ENCODE results near the gene P4HTM.

The P4HTM gene

DNA sequence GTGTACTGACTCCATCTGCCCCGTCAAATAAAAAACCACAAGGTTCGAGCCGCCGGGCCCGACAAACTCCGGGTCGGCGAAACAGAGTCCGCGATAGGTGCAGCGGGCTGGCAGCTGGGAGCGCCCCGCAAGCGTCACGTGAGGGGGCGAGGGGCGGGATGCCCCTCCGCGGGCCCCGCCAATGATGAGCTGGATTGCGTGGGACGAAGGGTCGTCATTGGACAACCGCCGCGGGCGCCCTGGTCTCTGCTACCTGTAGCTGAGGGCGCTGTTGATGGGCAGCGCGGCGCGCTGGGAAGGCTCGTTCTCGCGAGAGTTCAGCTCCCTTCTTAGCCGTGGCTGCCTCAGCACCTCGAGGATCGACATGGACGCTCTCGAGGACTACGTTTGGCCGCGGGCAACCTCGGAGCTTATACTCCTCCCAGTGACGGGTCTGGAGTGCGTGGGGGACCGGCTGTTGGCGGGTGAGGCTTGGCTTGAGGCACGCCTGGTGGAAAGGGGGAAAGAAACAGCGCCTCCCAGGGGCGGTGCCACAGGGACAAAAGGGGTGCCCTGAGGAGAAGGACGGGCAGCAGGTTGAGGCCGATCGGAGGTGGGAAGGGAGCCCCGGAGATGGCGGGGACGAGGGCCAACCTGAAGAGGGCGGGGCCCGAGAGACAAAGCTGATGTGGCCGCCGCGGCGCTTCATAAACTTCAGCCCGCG lies 17.2 kb downstream of the P4HTM start, which contains the start of gene WDR6 (continued):
- no peak for TF ChIP-seq HOXD13 (CRISPR knock-in tag; IDR thresholded peaks at IDR 0.05; ENCODE audit: borderline replicate concordance)
- TF ChIP-seq, protein P1, sequence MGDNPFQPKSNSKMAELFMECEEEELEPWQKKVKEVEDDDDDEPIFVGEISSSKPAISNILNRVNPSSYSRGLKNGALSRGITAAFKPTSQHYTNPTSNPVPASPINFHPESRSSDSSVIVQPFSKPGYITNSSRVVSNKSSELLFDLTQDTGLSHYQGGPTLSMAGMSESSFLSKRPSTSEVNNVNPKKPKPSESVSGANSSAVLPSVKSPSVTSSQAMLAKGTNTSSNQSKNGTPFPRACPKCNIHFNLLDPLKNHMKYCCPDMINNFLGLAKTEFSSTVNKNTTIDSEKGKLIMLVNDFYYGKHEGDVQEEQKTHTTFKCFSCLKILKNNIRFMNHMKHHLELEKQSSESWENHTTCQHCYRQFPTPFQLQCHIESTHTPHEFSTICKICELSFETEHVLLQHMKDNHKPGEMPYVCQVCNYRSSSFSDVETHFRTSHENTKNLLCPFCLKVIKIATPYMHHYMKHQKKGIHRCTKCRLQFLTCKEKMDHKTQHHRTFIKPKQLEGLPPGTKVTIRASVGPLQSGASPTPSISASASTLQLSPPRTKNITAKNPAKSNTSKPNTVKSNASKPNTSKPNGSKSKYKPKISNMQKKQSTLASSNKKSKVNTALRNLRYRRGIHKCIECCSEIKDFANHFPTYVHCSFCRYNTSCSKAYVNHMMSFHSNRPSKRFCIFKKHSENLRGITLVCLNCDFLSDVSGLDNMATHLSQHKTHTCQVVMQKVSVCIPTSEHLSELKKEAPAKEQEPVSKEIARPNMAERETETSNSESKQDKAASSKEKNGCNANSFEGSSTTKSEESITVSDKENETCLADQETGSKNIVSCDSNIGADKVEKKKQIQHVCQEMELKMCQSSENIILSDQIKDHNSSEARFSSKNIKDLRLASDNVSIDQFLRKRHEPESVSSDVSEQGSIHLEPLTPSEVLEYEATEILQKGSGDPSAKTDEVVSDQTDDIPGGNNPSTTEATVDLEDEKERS (tag by site-specific recombination; IDR thresholded peaks at IDR 0.05) = no peak
- TF ChIP-seq, protein P2, sequence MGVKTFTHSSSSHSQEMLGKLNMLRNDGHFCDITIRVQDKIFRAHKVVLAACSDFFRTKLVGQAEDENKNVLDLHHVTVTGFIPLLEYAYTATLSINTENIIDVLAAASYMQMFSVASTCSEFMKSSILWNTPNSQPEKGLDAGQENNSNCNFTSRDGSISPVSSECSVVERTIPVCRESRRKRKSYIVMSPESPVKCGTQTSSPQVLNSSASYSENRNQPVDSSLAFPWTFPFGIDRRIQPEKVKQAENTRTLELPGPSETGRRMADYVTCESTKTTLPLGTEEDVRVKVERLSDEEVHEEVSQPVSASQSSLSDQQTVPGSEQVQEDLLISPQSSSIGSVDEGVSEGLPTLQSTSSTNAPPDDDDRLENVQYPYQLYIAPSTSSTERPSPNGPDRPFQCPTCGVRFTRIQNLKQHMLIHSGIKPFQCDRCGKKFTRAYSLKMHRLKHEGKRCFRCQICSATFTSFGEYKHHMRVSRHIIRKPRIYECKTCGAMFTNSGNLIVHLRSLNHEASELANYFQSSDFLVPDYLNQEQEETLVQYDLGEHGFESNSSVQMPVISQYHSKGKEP (tag by site-specific recombination; IDR thresholded peaks at IDR 0.05) = no peak
- TF ChIP-seq ZNF561 (tag by site-specific recombination; IDR thresholded peaks at IDR 0.05; ENCODE audit: borderline replicate concordance) = 0 out of 2 replicates have a peak, but pooled peaks have one; percentile 34
- TF ChIP-seq ZNF426 (tag by site-specific recombination; IDR thresholded peaks at IDR 0.05) = no peak
- TF ChIP-seq SCRT2 (tag by site-specific recombination; IDR thresholded peaks at IDR 0.05) = peak; percentile 100
- peak; percentile 95 for TF ChIP-seq SCRT1 (tag by site-specific recombination; IDR thresholded peaks at IDR 0.05; ENCODE audit: borderline replicate concordance)
- TF ChIP-seq, protein P3, sequence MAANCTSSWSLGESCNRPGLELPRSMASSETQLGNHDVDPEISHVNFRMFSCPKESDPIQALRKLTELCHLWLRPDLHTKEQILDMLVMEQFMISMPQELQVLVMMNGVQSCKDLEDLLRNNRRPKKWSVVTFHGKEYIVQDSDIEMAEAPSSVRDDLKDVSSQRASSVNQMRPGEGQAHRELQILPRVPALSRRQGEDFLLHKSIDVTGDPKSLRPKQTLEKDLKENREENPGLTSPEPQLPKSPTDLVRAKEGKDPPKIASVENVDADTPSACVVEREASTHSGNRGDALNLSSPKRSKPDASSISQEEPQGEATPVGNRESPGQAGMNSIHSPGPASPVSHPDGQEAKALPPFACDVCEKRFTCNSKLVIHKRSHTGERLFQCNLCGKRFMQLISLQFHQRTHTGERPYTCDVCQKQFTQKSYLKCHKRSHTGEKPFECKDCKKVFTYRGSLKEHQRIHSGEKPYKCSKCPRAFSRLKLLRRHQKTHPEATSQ (tag by site-specific recombination; IDR thresholded peaks at IDR 0.05) = peak; percentile 72; the same call in 1 of the 2 replicates
- peak; percentile 46; the same call in 1 of the 2 replicates for TF ChIP-seq ZNF843 (tag by site-specific recombination; IDR thresholded peaks at IDR 0.05)
- TF ChIP-seq, protein P4, sequence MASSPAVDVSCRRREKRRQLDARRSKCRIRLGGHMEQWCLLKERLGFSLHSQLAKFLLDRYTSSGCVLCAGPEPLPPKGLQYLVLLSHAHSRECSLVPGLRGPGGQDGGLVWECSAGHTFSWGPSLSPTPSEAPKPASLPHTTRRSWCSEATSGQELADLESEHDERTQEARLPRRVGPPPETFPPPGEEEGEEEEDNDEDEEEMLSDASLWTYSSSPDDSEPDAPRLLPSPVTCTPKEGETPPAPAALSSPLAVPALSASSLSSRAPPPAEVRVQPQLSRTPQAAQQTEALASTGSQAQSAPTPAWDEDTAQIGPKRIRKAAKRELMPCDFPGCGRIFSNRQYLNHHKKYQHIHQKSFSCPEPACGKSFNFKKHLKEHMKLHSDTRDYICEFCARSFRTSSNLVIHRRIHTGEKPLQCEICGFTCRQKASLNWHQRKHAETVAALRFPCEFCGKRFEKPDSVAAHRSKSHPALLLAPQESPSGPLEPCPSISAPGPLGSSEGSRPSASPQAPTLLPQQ (tag by site-specific recombination; IDR thresholded peaks at IDR 0.05) = peak; percentile 41; the same call in 1 of the 2 replicates
- peak; percentile 67; the same call in 1 of the 2 replicates for TF ChIP-seq SP3 (tag by site-specific recombination; IDR thresholded peaks at IDR 0.05)
- no peak for TF ChIP-seq PRDM1 (tag by site-specific recombination; IDR thresholded peaks at IDR 0.05)
- TF ChIP-seq, protein P5, sequence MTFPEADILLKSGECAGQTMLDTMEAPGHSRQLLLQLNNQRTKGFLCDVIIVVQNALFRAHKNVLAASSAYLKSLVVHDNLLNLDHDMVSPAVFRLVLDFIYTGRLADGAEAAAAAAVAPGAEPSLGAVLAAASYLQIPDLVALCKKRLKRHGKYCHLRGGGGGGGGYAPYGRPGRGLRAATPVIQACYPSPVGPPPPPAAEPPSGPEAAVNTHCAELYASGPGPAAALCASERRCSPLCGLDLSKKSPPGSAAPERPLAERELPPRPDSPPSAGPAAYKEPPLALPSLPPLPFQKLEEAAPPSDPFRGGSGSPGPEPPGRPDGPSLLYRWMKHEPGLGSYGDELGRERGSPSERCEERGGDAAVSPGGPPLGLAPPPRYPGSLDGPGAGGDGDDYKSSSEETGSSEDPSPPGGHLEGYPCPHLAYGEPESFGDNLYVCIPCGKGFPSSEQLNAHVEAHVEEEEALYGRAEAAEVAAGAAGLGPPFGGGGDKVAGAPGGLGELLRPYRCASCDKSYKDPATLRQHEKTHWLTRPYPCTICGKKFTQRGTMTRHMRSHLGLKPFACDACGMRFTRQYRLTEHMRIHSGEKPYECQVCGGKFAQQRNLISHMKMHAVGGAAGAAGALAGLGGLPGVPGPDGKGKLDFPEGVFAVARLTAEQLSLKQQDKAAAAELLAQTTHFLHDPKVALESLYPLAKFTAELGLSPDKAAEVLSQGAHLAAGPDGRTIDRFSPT (tag by site-specific recombination; IDR thresholded peaks at IDR 0.05) = peak; percentile 88
- no peak for TF ChIP-seq ZNF266 (tag by site-specific recombination; IDR thresholded peaks at IDR 0.05; ENCODE audit: low read depth)
- TF ChIP-seq, protein P6, sequence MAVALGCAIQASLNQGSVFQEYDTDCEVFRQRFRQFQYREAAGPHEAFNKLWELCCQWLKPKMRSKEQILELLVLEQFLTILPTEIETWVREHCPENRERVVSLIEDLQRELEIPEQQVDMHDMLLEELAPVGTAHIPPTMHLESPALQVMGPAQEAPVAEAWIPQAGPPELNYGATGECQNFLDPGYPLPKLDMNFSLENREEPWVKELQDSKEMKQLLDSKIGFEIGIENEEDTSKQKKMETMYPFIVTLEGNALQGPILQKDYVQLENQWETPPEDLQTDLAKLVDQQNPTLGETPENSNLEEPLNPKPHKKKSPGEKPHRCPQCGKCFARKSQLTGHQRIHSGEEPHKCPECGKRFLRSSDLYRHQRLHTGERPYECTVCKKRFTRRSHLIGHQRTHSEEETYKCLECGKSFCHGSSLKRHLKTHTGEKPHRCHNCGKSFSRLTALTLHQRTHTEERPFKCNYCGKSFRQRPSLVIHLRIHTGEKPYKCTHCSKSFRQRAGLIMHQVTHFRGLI (tag by site-specific recombination; IDR thresholded peaks at IDR 0.05) = no peak
- TF ChIP-seq, protein P7, sequence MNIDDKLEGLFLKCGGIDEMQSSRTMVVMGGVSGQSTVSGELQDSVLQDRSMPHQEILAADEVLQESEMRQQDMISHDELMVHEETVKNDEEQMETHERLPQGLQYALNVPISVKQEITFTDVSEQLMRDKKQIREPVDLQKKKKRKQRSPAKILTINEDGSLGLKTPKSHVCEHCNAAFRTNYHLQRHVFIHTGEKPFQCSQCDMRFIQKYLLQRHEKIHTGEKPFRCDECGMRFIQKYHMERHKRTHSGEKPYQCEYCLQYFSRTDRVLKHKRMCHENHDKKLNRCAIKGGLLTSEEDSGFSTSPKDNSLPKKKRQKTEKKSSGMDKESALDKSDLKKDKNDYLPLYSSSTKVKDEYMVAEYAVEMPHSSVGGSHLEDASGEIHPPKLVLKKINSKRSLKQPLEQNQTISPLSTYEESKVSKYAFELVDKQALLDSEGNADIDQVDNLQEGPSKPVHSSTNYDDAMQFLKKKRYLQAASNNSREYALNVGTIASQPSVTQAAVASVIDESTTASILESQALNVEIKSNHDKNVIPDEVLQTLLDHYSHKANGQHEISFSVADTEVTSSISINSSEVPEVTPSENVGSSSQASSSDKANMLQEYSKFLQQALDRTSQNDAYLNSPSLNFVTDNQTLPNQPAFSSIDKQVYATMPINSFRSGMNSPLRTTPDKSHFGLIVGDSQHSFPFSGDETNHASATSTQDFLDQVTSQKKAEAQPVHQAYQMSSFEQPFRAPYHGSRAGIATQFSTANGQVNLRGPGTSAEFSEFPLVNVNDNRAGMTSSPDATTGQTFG (tag by site-specific recombination; IDR thresholded peaks at IDR 0.05; ENCODE audit: borderline replicate concordance) = no peak
- 0 out of 2 replicates have a peak, but pooled peaks have one; percentile 13 for TF ChIP-seq ZNF610 (tag by site-specific recombination; IDR thresholded peaks at IDR 0.05; ENCODE audit: borderline replicate concordance)
- no peak for TF ChIP-seq ZNF623 (tag by site-specific recombination; IDR thresholded peaks at IDR 0.05)
- no peak for TF ChIP-seq GLIS1 (tag by site-specific recombination; IDR thresholded peaks at IDR 0.05)
- TF ChIP-seq MZF1 (tag by site-specific recombination; IDR thresholded peaks at IDR 0.05; ENCODE audit: borderline replicate concordance) = 0 out of 2 replicates have a peak, but pooled peaks have one; percentile 14
- TF ChIP-seq ZNF549 (tag by site-specific recombination; IDR thresholded peaks at IDR 0.05) = no peak
- no peak for TF ChIP-seq ZNF37A (tag by site-specific recombination; IDR thresholded peaks at IDR 0.05)
- no peak for TF ChIP-seq BCL11A (tag by site-specific recombination; IDR thresholded peaks at IDR 0.05; ENCODE audit: low read depth)
- no peak; the same call in 1 of the 2 replicates for TF ChIP-seq ZNF660 (tag by site-specific recombination; IDR thresholded peaks at IDR 0.05)
- TF ChIP-seq ZNF530 (tag by site-specific recombination; IDR thresholded peaks at IDR 0.05; ENCODE audit: low read depth) = no peak

All from HEK293 (cell line).